Stimulated activated CD8-positive, alpha-beta memory T cell treated with anti-CD3 and anti-CD28 coated beads, Interleukin-4, amount 100 ng/mL, for 24 hours (primary cell): ENCODE results near the gene RNF40.
"Not testable (repeated sequence)": the region's sequence is repeated elsewhere in the genome, so short reads cannot be mapped to it uniquely, and the experiment has no call there.

Experiments
- DNase-seq: peaks from one replicate; pipeline ENCODE4 v3.0.0-alpha.2; 2020; ENCODE audit warnings: low read depth

Gene RNF40

GRCh38 chr16:30820952-30821421 lies 58.9 kb downstream of the RNF40 start:
- no peak for DNase-seq

- not testable (repeated sequence) for DNase-seq
Measured at GRCh38 chr16:30821441-30821840, 59.3 kb downstream of the RNF40 start.

GRCh38 chr16:30821891-30822290 lies 59.8 kb downstream of the RNF40 start:
- no peak for DNase-seq
